Uterus (tissue), 4 donors: ENCODE data around the gene SLC46A2. TPM values are rescaled to one million over a fixed set of nuclear protein-coding genes. Genes with fewer than 3 reads are reported as not detected.

Experiments
- DNase-seq, 2 donors: peaks; one replicate each; pipeline ENCODE4 v3.0.0-alpha.2; 2019 to 2020
- H3K27ac ChIP-seq, 2 donors: fragments of 200-600 bp; sonication (generic); 1 replicate in 1 of 2; 2 replicates in 1 of 2; pipeline ENCODE4 v1.5.1; 2016 to 2018
- H3K27me3 ChIP-seq, 2 donors: fragments of 200-600 bp; sonication (generic); one replicate each; pipeline ENCODE4 v1.5.1; 2018 to 2019; ENCODE audit warnings: control low read depth in 1 of 2
- H3K36me3 ChIP-seq, 2 donors: fragments of 200-600 bp; sonication (generic); one replicate each; pipeline ENCODE4 v1.5.1; 2019; ENCODE audit warnings: control low read depth in 1 of 2
- H3K4me1 ChIP-seq, 2 donors: fragments of 200-600 bp; sonication (generic); one replicate each; pipeline ENCODE4 v1.5.1; 2018 to 2019; ENCODE audit warnings: control low read depth in 1 of 2
- H3K4me3 ChIP-seq, 2 donors: fragments of 200-600 bp; sonication (generic); 1 replicate in 1 of 2; 2 replicates in 1 of 2; pipeline ENCODE4 v1.5.1; 2018 to 2019; ENCODE audit warnings: mild to moderate bottlenecking in 1 of 2
- H3K9me3 ChIP-seq, 2 donors: fragments of 200-600 bp; sonication (generic); one replicate each; pipeline ENCODE4 v1.5.1; 2019; ENCODE audit warnings: control low read depth in 1 of 2
- POLR2A ChIP-seq, 2 donors: fragments of 450-650 bp; IDR thresholded peaks; one replicate each; pipeline ENCODE4 v1.6.1; 2016; ENCODE audit warnings: antibody characterized with exemption in 2 of 2, mild to moderate bottlenecking in 1 of 2, moderate library complexity in 1 of 2
- intact Hi-C: fragments of 100-400 bp; cut with DNase I; formaldehyde crosslinking; loops from one replicate; pipeline ENCODE4 v1.15.1; 2023; ENCODE audit warnings: low total_unique reads
- total RNA-seq, 4 donors: library from RNA; depleted of rRNA in 3 of 4; stranded (reverse); fragments of >200 nt in 3 of 4; gene quantifications; one replicate each; pipeline versions ENCODE4 v1.1.0 to v1.2.4, GENCODE V29; 2014 to 2023
- TF ChIP-seq, protein P1 (sequence below), 4 experiments: fragments of 200-600 bp in 2 of 4; fragments of 450-650 bp in 2 of 4; sonication (generic) in 2 of 4; IDR thresholded peaks; one replicate each; pipeline ENCODE4 v1.5.1; 2016 to 2019; ENCODE audit warnings: antibody characterized with exemption in 4 of 4, mild to moderate bottlenecking in 2 of 4, moderate library complexity in 1 of 4
- donor health status: DM: yes; HTN: yes; CAD: no.

The SLC46A2 gene
- total RNA-seq, 4 donors from 2014 or later: not detected

DNA sequence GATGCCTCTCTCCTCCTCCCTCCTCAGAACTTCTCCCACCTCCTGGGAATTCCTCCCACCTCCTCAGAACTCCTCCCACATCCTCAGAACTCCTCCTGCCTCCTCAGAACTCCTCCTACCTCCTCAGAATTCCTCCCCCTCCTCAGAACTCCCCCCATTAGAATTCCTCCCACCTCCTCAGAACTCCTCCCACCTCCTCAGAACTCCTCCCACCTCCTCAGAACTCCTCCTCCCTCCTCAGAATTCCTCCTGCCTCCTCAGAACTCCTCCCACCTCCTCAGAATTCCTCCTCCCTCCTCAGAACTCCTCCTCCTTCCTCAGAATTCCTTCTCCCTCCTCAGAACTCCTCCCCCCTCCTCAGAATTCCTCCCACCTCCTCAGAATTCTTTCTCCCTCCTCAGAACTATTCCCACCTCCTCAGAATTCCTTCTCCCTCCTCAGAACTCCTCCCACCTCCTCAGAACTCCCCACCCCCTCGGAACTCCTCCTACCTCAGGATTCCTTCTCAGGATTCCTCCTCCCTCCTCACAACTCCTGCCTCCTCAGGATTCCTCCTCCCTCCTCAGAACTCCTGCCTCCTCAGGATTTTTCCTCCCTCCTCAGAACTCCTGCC, 23.9 kb downstream of the SLC46A2 start:
- TF ChIP-seq, protein P1, sequence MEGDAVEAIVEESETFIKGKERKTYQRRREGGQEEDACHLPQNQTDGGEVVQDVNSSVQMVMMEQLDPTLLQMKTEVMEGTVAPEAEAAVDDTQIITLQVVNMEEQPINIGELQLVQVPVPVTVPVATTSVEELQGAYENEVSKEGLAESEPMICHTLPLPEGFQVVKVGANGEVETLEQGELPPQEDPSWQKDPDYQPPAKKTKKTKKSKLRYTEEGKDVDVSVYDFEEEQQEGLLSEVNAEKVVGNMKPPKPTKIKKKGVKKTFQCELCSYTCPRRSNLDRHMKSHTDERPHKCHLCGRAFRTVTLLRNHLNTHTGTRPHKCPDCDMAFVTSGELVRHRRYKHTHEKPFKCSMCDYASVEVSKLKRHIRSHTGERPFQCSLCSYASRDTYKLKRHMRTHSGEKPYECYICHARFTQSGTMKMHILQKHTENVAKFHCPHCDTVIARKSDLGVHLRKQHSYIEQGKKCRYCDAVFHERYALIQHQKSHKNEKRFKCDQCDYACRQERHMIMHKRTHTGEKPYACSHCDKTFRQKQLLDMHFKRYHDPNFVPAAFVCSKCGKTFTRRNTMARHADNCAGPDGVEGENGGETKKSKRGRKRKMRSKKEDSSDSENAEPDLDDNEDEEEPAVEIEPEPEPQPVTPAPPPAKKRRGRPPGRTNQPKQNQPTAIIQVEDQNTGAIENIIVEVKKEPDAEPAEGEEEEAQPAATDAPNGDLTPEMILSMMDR (IDR thresholded peaks at IDR 0.05): no peak
- TF ChIP-seq POLR2A (IDR thresholded peaks at IDR 0.05): no peak
- no peak overlapping the region for H3K27ac ChIP-seq
- no peak for DNase-seq

DNA sequence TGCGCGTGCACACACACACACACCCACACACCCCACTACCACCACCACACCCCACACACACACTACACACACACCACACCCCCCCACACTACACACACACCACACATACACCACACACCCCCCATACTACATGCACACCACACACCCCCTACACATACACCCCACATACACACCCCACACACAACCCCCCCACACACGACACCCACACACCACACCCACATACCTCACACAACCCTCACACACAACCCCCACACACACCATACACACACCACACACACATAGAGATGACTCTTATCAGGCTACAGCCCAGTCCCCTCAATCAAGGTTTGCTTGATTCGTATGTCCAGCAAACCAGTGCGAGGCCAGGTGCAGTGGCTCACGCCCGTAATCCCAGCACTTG, 25.7 kb downstream of the SLC46A2 start:
- no peaks in the 10 kb centered on the region for H3K36me3 ChIP-seq
- no peaks in the 10 kb centered on the region for H3K4me1 ChIP-seq
- H3K9me3 ChIP-seq: no peaks in the 10 kb centered on the region
- DNase-seq: no peak
- no peaks in the 10 kb centered on the region for H3K27me3 ChIP-seq
- no peak overlapping the region for H3K27ac ChIP-seq
- intact Hi-C loops: no loop called here
- no peak for TF ChIP-seq POLR2A (IDR thresholded peaks at IDR 0.05)
- TF ChIP-seq, protein P1 (IDR thresholded peaks at IDR 0.05): no peak
- no peak overlapping the region for H3K4me3 ChIP-seq

More for the DNA sequence above, 23.9 kb downstream of the SLC46A2 start:
- H3K36me3 ChIP-seq: no peaks in the 10 kb centered on the region
- H3K4me1 ChIP-seq: no peaks in the 10 kb centered on the region
- H3K4me3 ChIP-seq: no peak overlapping the region
- no peaks in the 10 kb centered on the region for H3K27me3 ChIP-seq
- H3K9me3 ChIP-seq: no peaks in the 10 kb centered on the region
- intact Hi-C loops: no loop called here

DNA sequence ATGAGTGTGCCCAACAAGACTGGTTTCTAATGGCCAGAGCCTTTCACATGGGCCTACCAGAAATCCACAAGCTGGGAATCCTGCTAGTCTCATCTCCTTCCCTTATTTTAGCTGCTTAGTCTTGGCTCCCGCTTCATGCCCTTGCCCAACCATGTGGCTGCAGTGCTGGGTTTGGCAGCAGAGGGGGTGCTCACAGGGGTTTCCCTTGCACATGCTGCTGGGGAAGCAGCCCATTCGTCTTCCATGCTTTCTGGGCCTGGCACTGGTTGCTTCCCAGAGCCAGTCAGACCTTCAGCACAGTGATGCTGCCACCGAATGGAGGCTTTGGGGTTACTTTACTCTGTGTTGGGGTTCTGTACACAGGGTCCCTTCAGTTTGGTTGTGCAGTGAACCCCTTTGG, 26.3 kb downstream of the SLC46A2 start:
- Histone ChIP-seq H3K27me3 (no peaks in the 10 kb centered on the region), H3K36me3 (no peaks in the 10 kb centered on the region), H3K27ac (no peak overlapping the region), H3K4me1 (no peaks in the 10 kb centered on the region), H3K9me3 (no peaks in the 10 kb centered on the region), H3K4me3 (no peak overlapping the region)
- TF ChIP-seq, protein P1 (IDR thresholded peaks at IDR 0.05): no peak
- TF ChIP-seq POLR2A (IDR thresholded peaks at IDR 0.05): no peak
- intact Hi-C loops: no loop called here
- no peak for DNase-seq

DNA sequence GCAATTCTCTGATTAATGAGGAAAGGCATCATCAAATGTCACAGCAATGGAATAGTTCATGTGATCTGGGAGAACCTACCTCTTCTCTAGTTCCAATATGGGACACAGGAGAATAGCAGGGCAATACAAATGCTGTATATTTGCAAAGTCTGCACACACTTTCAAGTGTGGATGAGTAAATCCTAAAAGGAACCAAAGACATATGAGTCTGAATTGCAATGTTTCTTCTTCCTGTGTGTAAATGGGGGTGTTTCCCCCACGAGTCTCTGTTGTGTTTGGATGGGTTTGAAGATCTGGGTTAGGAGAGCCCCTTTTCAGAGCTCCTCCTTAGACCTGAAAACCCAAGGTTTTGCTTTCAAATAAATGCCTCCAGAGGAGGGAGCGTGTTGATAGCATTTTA, 26.9 kb downstream of the SLC46A2 start:
- TF ChIP-seq, protein P1 (IDR thresholded peaks at IDR 0.05): no peak
- no peak for TF ChIP-seq POLR2A (IDR thresholded peaks at IDR 0.05)

DNA sequence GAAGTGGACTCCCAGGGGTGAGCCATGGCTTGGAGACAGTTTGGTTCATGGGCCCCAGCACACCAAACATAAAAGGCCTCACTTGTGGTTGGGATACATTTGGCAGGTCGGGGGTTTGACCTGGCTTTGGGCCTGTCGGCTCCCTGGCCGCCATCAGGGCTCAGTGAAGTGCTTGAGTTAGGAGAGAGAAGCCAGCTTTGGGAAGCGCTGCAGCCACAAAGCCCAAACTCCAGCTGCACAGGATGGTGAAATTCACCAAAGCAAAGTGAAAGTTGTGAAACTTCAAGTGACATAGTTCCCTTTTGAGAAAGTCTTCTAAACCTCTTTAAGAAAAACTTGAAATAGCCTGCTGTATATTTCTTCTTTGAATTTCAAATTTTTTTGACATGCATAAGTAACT, 27.5 kb downstream of the SLC46A2 start:
- Histone ChIP-seq H3K36me3 (no peaks in the 10 kb centered on the region), H3K4me3 (no peak overlapping the region), H3K9me3 (no peaks in the 10 kb centered on the region), H3K4me1 (no peaks in the 10 kb centered on the region), H3K27ac (no peak overlapping the region), H3K27me3 (no peaks in the 10 kb centered on the region)
- TF ChIP-seq, protein P1 (IDR thresholded peaks at IDR 0.05): no peak
- no peak for TF ChIP-seq POLR2A (IDR thresholded peaks at IDR 0.05)
- intact Hi-C loops: no loop called here
- no peak for DNase-seq

More for the DNA sequence above, 26.9 kb downstream of the SLC46A2 start:
- intact Hi-C loops: no loop called here
- Histone ChIP-seq H3K36me3 (no peaks in the 10 kb centered on the region), H3K4me3 (no peak overlapping the region), H3K27ac (no peak overlapping the region), H3K27me3 (no peaks in the 10 kb centered on the region), H3K9me3 (no peaks in the 10 kb centered on the region), H3K4me1 (no peaks in the 10 kb centered on the region)
- no peak for DNase-seq
